NOMO-1 treated with dmso at 0.1 percent for 144 hours (cell line): Measurements from ENCODE around the gene PPP1R13B.

ENCODE experiments used
- DNase-seq: peaks from one replicate; lab custom pipeline; 2025; ENCODE audit not compliant: unreplicated experiment; lab: John Stamatoyannopoulos, UW

PPP1R13B gene

DNA sequence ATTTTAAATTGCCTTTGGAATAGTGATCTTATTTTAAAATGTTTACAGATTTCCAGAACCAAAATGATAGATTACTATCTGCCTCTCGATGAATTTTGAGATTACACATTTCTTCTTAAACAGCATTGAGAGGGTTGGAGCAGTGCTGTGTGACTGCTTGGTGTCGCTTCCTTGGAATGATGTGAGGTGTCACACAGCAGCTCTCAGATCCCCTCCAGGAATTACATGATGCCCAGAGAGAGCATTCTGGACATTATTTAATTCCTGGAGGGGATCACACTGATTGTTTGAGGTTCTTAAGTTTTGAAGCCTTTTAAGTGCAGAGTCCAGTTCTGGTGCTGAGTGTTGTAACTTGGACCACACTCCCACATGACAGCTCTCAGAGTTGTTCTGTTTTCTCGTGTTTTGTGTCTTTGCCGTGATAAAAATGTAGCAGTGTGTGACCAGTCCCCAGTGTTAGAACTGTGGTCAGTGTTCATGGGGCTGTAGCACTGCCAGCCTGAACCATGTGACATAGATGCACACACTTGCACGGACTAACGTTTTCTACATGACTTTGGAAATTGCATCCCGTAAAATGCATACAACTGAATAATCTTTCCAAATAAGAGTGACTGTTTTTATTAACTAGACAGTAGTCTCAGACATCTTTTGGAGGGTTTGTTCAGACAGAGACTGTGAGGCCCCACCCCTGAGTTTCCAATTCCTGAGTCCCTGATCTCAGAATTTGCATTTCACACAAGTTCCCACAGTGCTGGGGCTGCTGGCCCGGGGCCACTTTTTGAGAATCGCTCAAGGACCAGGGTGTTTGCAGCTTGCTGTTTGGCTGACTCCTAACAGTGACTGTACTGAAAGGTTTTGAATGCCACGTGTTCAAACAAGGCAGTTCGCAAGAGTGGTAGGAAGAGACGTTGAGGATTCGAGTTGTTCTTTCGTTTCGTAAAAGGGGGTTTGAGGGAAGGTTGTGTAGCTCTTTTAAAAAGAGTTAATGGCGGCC lies 158.2 kb downstream of the PPP1R13B start:
- no peak for DNase-seq

DNA sequence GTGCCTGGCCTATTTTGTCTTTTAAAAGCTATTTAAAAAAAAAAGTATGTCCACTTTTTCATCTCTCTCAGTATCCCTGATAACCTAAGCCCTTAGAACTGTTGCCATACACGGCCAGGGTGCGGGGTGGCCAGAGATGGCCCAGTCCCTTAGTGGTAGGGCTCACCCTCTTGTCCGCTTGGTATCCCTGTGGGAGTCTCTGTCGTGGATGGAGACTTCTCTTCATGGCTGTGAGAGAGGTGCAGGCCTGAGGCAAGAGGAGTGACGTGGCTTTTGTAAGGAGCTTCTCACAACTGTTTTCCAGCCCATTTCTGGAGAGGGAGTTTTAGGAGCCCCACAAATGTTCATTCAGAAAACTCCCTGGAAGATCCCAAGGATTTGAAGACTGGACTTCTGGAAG lies 158.9 kb downstream of the PPP1R13B start:
- DNase-seq, result no peak

DNA sequence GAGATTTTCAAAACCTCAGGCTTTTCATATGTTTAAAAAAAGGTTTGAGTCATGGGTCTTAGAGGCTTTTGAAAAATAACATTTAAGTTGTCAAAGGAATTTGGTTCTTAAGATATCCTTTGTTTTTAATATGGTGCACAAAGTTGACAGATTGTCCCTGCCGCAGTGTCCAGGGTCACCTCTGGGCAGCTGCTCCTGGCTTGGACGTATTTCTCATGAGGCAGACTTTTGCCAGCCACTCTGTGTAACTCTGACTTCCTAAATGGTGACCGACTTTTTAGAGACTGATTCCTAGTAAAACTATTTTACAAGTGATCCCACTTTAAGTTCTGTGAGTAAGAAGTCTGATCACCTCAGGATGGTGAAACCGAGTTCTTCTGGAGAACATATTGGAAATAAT lies 159.7 kb downstream of the PPP1R13B start:
- no peak for DNase-seq

DNA sequence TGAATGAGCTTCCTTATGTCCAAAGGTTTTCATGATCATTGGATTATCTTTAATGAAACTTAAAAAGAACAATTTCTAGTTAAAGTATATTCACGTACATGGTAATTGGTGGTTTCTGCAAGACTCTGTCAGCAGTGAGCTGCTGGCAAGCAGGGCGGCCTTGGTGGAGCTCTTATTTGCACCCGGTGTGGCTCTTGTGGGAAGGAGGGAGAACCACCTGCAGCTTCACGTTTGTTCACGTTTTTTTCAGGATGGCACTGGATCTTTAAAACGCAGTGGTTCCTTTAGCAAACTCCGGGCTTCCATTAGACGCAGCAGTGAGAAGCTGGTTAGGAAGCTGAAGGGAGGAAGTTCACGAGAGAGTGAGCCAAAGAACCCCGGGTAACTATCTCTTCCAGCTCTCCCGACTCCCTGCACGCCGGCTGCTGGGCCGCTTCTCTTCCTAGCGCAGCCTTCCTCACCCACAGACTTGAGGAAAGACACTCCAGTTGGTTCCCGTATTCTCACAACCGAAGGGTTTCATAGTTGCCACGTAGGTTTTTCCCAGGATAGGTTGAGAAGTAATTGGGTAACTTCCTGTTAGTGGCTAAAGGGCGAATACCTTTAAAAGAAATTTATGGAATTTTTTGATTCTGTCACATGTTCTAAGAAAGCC lies 160.4 kb downstream of the PPP1R13B start:
- no peak for DNase-seq

DNA sequence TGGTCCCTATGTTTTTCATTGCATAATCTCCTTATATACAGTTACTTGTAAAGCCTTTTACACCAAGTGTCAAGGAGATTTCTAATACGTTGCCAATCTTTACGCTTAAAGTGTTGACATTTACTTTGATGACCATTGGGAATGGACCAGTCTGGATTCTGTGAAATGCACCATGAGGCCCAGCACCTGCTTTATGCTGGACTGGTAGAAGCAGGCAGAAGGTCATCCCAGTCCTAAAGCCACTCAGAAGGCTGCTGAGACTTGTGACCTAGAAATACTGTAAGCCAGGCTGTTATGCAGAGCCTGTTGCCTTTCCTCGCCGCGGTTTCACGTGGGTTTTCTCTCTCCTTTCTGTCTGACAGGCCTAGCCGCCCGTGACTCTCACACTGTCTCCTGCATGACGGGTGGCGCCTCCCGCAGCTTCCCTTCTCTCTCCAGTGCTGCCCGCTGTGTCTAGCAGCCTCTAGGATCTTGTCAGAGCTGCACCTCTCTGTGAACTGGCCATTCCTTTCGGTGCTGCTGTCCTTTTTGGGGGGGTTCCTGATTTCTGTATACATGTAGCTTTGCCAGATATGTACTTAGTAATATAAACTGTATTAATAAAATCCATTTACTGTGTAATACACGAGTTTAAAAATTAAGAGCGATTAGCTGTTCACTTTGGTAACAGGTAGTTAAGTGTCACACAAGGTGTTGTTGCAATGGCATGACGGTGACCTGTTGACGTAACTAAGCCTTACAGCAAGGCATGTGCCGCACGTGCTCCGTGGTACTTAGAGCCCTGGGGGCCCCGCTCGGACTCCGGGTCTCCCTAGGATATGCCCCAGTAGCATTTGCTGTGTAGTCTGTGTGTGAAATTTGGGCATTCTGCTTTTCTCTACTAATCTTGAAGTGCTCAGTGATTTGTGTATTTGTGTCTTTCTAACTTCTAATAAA lies 161.8 kb downstream of the PPP1R13B start:
- no peak for DNase-seq

DNA sequence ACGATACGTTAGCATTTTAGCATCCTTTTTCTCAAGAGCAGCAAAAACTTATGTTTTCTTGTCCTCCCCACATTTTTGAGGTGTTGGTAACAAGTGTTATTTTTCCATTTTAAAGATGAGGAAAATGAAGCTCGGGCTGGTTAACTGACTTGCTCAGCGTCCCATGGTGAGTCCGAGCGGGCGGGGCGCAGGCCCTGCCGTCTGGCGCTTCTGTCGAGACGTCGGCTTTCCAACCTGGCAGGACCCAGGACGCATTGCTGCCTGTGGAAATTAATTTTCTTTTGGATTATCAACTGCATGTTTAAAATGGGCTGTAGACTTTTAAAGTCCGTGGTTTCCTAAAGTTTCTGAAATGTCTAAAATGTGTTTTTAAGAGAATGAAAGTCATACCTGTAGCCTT lies 162.5 kb downstream of the PPP1R13B start:
- DNase-seq, result no peak

DNA sequence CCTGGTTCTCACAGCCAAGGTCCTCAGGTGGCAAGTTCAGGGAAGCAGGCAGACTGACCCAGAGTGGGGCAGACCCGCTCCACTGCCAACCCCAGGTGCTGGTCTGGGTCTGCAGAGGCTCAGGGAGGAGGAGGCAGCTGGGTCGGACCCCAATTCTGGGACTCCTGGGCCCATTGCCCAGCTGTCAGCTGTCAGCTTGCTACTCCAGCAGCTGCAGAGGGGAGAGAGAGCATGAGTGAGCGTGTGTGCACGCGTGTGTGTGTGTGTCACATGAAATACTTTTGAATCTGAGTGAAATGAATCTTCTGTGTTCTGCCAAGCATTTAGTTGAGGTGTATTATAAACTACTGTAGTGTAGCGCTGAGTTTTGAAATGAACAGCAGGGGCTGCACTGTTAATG lies 162.9 kb downstream of the PPP1R13B start:
- no peak for DNase-seq
